ENCODE measurements around the gene VSX1. TPM values are rescaled to one million over a fixed set of nuclear protein-coding genes. Genes with fewer than 3 reads are reported as not detected.

The VSX1 gene
- total RNA-seq, 1 donor from 2014 or later, result not detected

DNA sequence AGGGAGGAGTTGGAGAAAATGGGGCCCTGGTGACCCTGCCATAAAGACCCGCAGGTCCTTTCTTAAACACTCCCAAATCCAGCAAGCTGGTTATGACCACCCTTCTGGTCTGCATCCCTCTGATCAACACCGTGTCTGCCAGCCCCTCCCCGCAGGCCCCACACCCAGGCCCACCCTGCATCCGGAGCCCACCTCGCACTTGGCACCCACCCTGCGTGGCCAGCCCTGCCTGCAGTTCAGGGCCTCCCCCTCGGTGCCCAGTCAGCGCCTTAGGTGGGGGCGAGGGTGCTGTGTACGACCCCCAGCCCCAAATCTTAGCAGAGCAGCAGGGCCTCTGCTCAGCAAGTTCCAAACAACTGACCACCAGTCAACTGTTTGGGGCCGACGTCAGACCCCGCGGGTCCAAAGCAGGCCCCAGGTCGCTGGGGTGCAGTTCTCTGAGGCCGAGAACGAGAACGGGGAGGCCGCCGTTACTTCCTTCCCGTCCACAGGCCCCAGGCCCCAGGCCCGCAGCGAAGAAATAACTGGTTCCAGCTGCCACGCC lies 25.2 kb downstream of the VSX1 start:
- Histone ChIP-seq H3K4me1 (peaks cover 65% of the 10 kb centered on the region), H3K36me3 (no peaks in the 10 kb centered on the region), H3K27ac (peak overlapping the region; percentile 93), H3K9me3 (no peaks in the 10 kb centered on the region), H3K27me3 (no peaks in the 10 kb centered on the region), H3K4me3 (peak overlapping the region; percentile 71 to 97)
- DNase-seq (ENCODE audit: extremely low spot score in 2 of 2), result no peak
- intact Hi-C loops (cut with DNase I), result no loop called here
- TF ChIP-seq POLR2A (IDR thresholded peaks at IDR 0.05) (no peak), POLR2AphosphoS5 (IDR thresholded peaks at IDR 0.05; ENCODE audit: insufficient read depth in 1 of 2, low read depth in 1 of 2) (no peak)
- TF ChIP-seq, protein P1, sequence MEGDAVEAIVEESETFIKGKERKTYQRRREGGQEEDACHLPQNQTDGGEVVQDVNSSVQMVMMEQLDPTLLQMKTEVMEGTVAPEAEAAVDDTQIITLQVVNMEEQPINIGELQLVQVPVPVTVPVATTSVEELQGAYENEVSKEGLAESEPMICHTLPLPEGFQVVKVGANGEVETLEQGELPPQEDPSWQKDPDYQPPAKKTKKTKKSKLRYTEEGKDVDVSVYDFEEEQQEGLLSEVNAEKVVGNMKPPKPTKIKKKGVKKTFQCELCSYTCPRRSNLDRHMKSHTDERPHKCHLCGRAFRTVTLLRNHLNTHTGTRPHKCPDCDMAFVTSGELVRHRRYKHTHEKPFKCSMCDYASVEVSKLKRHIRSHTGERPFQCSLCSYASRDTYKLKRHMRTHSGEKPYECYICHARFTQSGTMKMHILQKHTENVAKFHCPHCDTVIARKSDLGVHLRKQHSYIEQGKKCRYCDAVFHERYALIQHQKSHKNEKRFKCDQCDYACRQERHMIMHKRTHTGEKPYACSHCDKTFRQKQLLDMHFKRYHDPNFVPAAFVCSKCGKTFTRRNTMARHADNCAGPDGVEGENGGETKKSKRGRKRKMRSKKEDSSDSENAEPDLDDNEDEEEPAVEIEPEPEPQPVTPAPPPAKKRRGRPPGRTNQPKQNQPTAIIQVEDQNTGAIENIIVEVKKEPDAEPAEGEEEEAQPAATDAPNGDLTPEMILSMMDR (IDR thresholded peaks at IDR 0.05), result no peak

DNA sequence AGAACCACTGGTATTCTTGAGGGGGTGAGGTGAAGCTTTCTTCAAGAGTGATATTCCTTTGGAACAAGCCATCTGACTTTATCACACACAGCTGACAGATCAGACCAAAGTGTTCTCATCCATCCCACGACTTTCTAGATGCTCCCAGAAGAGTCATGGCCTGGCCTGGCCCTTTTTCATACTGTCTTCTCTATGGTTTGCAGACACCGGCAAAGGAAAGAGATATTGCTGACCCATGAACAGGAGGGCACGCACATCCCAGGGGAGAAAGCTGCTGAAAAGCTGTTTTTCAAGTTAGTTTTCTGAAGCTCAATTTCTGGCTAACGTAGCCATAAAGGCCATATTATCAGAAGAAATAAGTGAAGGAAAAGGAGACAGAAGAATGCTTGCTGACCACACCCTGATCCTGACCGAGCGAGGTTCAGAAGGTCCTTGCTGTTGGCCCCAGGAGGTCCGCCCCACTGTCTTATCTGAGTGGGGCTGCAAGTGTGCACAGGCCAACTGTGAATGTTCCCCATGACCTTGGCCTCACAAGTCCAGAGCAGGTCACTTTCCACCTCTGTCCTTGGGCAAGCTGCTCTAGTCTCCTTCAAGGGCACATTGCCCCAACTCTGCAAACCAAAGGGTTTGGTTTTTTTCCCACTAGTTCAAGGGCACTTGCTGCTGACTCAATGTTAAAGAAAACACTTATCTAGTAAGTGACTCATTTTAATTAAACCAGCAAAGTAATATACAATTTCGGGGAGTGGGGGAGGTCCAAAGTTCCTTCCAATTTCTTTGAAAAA lies 26.0 kb downstream of the VSX1 start:
- H3K27ac ChIP-seq, result peak overlapping the region; percentile 93
- intact Hi-C loops (cut with DNase I), result no loop called here
- TF ChIP-seq, protein P1 (IDR thresholded peaks at IDR 0.05), result no peak
- TF ChIP-seq POLR2A (IDR thresholded peaks at IDR 0.05), result no peak
- no peak for TF ChIP-seq POLR2AphosphoS5 (IDR thresholded peaks at IDR 0.05; ENCODE audit: insufficient read depth in 1 of 2, low read depth in 1 of 2)
- H3K4me1 ChIP-seq, result peaks cover 74% of the 10 kb centered on the region
- no peaks in the 10 kb centered on the region for H3K27me3 ChIP-seq
- peak overlapping the region in 1 of 2 donors; percentile 71 for H3K4me3 ChIP-seq
- no peaks in the 10 kb centered on the region for H3K9me3 ChIP-seq
- H3K36me3 ChIP-seq, result no peaks in the 10 kb centered on the region
- no peak for DNase-seq (ENCODE audit: extremely low spot score in 2 of 2)

DNA sequence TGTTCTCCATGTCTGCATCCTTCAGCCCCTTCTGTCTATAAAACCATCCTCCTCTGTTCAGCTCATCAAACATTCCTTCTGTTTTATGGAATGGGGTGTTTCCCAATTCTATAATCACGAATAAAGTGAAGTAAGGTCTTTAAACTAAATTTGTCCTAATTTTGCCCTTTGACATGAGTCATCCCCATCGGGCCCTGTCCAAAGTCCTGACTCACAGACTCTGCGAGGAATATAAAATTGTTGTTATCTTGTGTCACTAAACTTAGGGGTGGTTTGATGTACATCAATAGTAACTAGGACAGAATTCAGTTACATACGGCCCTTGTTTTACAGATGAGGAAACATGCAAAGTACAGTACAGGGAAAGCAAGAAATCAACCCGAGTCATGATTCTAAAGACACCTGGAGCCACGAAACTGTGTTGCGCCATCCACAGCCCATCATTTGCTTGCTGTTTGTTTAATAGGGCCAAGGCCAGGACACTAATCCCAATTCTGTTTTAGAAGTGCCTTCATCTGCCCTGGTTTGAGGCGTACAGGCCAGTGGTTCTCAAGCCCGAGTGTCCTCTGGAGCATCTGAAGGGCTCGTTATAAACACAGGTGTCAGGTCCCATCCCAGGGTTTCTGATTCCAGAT lies 26.8 kb downstream of the VSX1 start:
- H3K36me3 ChIP-seq, result no peaks in the 10 kb centered on the region
- H3K4me1 ChIP-seq, result peaks cover 82% of the 10 kb centered on the region
- no peaks in the 10 kb centered on the region for H3K27me3 ChIP-seq
- intact Hi-C loops (cut with DNase I), result no loop called here
- no peak overlapping the region for H3K4me3 ChIP-seq
- H3K9me3 ChIP-seq, result no peaks in the 10 kb centered on the region
- H3K27ac ChIP-seq, result peak overlapping the region; percentile 93
- TF ChIP-seq, protein P1 (IDR thresholded peaks at IDR 0.05), result no peak
- TF ChIP-seq POLR2AphosphoS5 (IDR thresholded peaks at IDR 0.05; ENCODE audit: insufficient read depth in 1 of 2, low read depth in 1 of 2), result no peak
- TF ChIP-seq POLR2A (IDR thresholded peaks at IDR 0.05), result no peak
- no peak for DNase-seq (ENCODE audit: extremely low spot score in 2 of 2)

DNA sequence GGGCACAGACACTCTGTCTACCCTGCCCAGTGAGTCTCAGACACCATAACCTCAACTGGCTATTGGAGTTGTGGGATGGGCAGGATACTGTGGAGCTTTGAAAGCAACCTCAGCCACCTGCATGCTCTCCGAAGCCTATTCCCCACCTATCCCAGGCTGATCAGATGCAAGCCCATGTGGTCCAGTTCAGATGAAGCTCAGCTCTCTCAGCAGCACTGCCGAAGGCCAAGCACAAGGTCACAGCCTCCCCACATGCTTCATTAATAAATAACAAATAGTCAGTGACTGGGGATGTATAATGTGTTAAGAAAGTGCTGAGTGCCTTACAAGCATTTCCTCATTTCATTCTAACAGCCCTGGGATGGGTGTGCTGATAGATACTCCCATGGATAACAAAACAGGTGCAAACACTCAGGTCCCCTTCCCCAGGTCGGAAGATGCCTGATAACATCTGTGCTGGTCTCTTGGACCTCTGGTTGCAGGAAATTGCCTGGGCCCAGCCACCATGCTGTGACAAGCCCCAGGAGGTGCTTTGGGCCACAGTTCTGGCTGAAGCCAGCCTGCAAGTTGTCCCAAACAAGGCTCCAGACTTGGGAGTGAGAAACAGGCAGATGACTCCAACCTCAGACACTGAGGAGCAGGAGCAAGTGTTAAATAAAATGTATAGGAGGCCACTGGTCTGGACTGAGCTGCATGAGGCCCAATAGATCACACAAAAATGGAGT lies 27.7 kb downstream of the VSX1 start:
- Histone ChIP-seq H3K27ac (peak overlapping the region; percentile 93), H3K27me3 (no peaks in the 10 kb centered on the region), H3K9me3 (no peaks in the 10 kb centered on the region), H3K36me3 (no peaks in the 10 kb centered on the region), H3K4me3 (peak overlapping the region in 1 of 2 donors; percentile 17), H3K4me1 (peaks cover 82% of the 10 kb centered on the region)
- DNase-seq (ENCODE audit: extremely low spot score in 2 of 2), result no peak
- intact Hi-C loops (cut with DNase I), result no loop called here
- TF ChIP-seq POLR2A (IDR thresholded peaks at IDR 0.05) (no peak), POLR2AphosphoS5 (IDR thresholded peaks at IDR 0.05; ENCODE audit: insufficient read depth in 1 of 2, low read depth in 1 of 2) (no peak)
- TF ChIP-seq, protein P1 (IDR thresholded peaks at IDR 0.05), result no peak
